Endothelial cell of umbilical vein (primary cell): ENCODE measurements around the gene USP17L29. TPM values are rescaled to one million over a fixed set of nuclear protein-coding genes. Genes with fewer than 3 reads are reported as not detected.
"Not testable (repeated sequence)": the region's sequence is repeated elsewhere in the genome, so short reads cannot be mapped to it uniquely, and the experiment has no call there.

ENCODE experiments used
- Bru-seq: library from RNA; stranded (reverse); fragments of 400-500 nt; gene quantifications from one replicate; lab custom pipeline; 2021; lab: Mats Ljungman, UMichigan
- BruChase-seq, 2 experiments: library from RNA; stranded (reverse); fragments of 400-500 nt; gene quantifications; one replicate each; lab custom pipeline; 2021; lab: Mats Ljungman, UMichigan
- BruUV-seq: library from RNA; stranded (reverse); fragments of 400-500 nt; replicated peaks from 2 replicates; lab custom pipeline; 2021; lab: Mats Ljungman, UMichigan
- CTCF ChIA-PET: fragments of 300-600, 350-600 bp; sonication (Branson Sonifier 250); formaldehyde crosslinking; loops from one replicate; lab custom pipeline; 2021; ENCODE audit warnings: antibody characterized with exemption, inconsistent platforms; lab: Charles Lee
- POLR2A ChIA-PET: fragments of 300-600, 350-600 bp; sonication (Branson Sonifier 250); formaldehyde crosslinking; loops from one replicate; lab custom pipeline; 2021; ENCODE audit warnings: antibody characterized with exemption, inconsistent platforms; lab: Charles Lee
- DNase-seq: peaks from one replicate; pipeline ENCODE4 v3.0.0-alpha.2; 2011; ENCODE audit warnings: low read depth, low spot score
- FAIRE-seq: peaks from 2 replicates; lab custom pipeline; 2011; peaks lifted over from hg19 to GRCh38; lab: Jason Lieb, UNC
- H2AFZ ChIP-seq: 2 replicates; pipeline ENCODE4 v1.6.0; 2012; ENCODE audit warnings: low read depth, low read length, control low read depth, inconsistent platforms
- H3K27ac ChIP-seq: 2 replicates; pipeline ENCODE4 v1.5.1; 2011; ENCODE audit warnings: low read depth, mild to moderate bottlenecking, control low read depth, low read length, moderate library complexity; ENCODE audit not compliant: insufficient read depth
- H3K27me3 ChIP-seq, 2 experiments: 2 replicates each; pipeline versions ENCODE4 v1.6.0 to v1.6.1; 2011; ENCODE audit warnings: low read length in 2 of 2, mixed read lengths in 1 of 2; ENCODE audit not compliant: control insufficient read depth in 2 of 2, insufficient read depth in 2 of 2
- H3K36me3 ChIP-seq, 2 experiments: 2 replicates in 1 of 2; 3 replicates in 1 of 2; pipeline ENCODE4 v1.5.1; 2011; ENCODE audit warnings: low read length in 2 of 2, mild to moderate bottlenecking in 1 of 2, moderate library complexity in 1 of 2; ENCODE audit not compliant: control insufficient read depth in 2 of 2, insufficient read depth in 2 of 2; ENCODE audit errors: extremely low read depth in 1 of 2
- H3K4me1 ChIP-seq: 3 replicates; pipeline ENCODE4 v1.5.1; 2011; ENCODE audit warnings: mild to moderate bottlenecking, low read length; ENCODE audit not compliant: control insufficient read depth, insufficient read depth; ENCODE audit errors: extremely low read depth
- H3K4me2 ChIP-seq: 2 replicates; pipeline ENCODE4 v1.6.1; 2011; ENCODE audit warnings: low read length, control low read depth, mixed read lengths; ENCODE audit not compliant: insufficient read depth
- H3K4me3 ChIP-seq, 3 experiments: fragments of 200-600 bp in 1 of 3; sonication (generic), shearing (Covaris generic) in 1 of 3; replicated peaks in 1 of 3; 2 replicates each; pipeline ENCODE4 v1.5.1; 2011 to 2016; ENCODE audit warnings: control low read depth in 3 of 3, low read length in 3 of 3, mild to moderate bottlenecking in 2 of 3, inconsistent platforms in 1 of 3, low read depth in 1 of 3, moderate library complexity in 1 of 3; ENCODE audit not compliant: insufficient read depth in 1 of 3
- H3K79me2 ChIP-seq: 2 replicates; pipeline ENCODE4 v1.6.0; 2012; ENCODE audit warnings: low read length, inconsistent platforms; ENCODE audit not compliant: control insufficient read depth, insufficient read depth
- H3K9ac ChIP-seq: replicated peaks from 2 replicates; pipeline ENCODE3; 2011; ENCODE audit warnings: low read length, control low read depth; ENCODE audit not compliant: insufficient read depth; ENCODE audit errors: extremely low read depth
- H3K9me1 ChIP-seq: replicated peaks from 3 replicates; pipeline ENCODE4 v1.6.0; 2011; ENCODE audit warnings: mild to moderate bottlenecking, low read length; ENCODE audit not compliant: control insufficient read depth, insufficient read depth; ENCODE audit errors: extremely low read depth
- H3K9me3 ChIP-seq: replicated peaks from 2 replicates; pipeline ENCODE4 v1.5.1; 2012; ENCODE audit warnings: low read length, inconsistent platforms; ENCODE audit not compliant: control insufficient read depth, insufficient read depth
- H4K20me1 ChIP-seq: replicated peaks from 2 replicates; pipeline ENCODE3; 2011; ENCODE audit warnings: mild to moderate bottlenecking, low read length; ENCODE audit not compliant: control insufficient read depth, insufficient read depth; ENCODE audit errors: extremely low read depth
- dilution Hi-C: fragments of 300-500 bp; cut with MboI; formaldehyde crosslinking; loops from one replicate; pipeline ENCODE4 v1.15.0; 2019; ENCODE audit warnings: low sequenced_read_pairs; ENCODE audit not compliant: extremely low pct_ligation_motif_present
- intact Hi-C: fragments of 100-400 bp; cut with micrococcal nuclease; formaldehyde crosslinking; loops from one replicate; pipeline ENCODE4 v1.10.0; 2022
- long read RNA-seq: library from polyadenylated mRNA; stranded (forward); transcript quantifications from one replicate; pipeline ENCODE4 v2.0.0, GENCODE V29; 2021
- polyA minus RNA-seq, 3 experiments: library from RNA; depleted of rRNA, polyadenylated mRNA; stranded (reverse); fragments of >200 nt; gene quantifications; 1 replicate in 1 of 3; 2 replicates in 2 of 3; pipeline ENCODE4 v1.2.3, GENCODE V29; 2011
- polyA plus RNA-seq, 4 experiments: library from polyadenylated mRNA; depleted of rRNA in 3 of 4; stranded (reverse) in 3 of 4; unstranded in 1 of 4; fragments of >200 nt; gene quantifications; 2 replicates each; pipeline versions ENCODE4 v1.2.1 to v1.2.3, GENCODE V29; 2011 to 2012; ENCODE audit warnings: missing spikeins in 1 of 4
- total RNA-seq: library from RNA; stranded (reverse); gene quantifications from 2 replicates; pipeline ENCODE4 v1.2.3, GENCODE V29; 2021

USP17L29 gene
- total RNA-seq = not detected in 2 replicates
- not detected in 2 replicates for polyA plus RNA-seq
- polyA plus RNA-seq (2011; cell fraction: cytosol; rRNA removed) = not detected in 2 replicates
- not detected in 2 replicates for polyA plus RNA-seq (2011; cell fraction: nucleus; rRNA removed)
- not detected in 2 replicates for polyA plus RNA-seq (2012)
- polyA minus RNA-seq = not detected in 2 replicates
- not detected for polyA minus RNA-seq (2011; cell fraction: cytosol; rRNA and poly(A)+ RNA removed)
- polyA minus RNA-seq (2011; cell fraction: nucleus; rRNA and poly(A)+ RNA removed) = not detected in 2 replicates
- Bru-seq, nascent RNA = not detected
- not detected for BruChase-seq, experiment 1, labeled RNA remaining after a 6-hour chase
- BruChase-seq, experiment 2, labeled RNA remaining after a 2-hour chase = not detected
- long read RNA-seq = 0 reads

GRCh38 chr4:9353338-9353737 is at the start of gene USP17L29:
TSS of gene USP17L29 (plus strand) at chr4:9353638. CDS start at chr4:9353638, 0 bp downstream.
- CTCF ChIA-PET, H3K4me2 ChIP-seq, H3K27ac ChIP-seq, H3K36me3 ChIP-seq, dilution Hi-C loops, H3K4me1 ChIP-seq, intact Hi-C loops, H4K20me1 ChIP-seq, H2AFZ ChIP-seq, H3K4me3 ChIP-seq, H3K27me3 ChIP-seq, H3K9me3 ChIP-seq, H3K9ac ChIP-seq, H3K9me1 ChIP-seq, POLR2A ChIA-PET, H3K79me2 ChIP-seq, FAIRE-seq, BruUV-seq, DNase-seq: not testable (repeated sequence)

- not testable (repeated sequence) for BruUV-seq
Measured at GRCh38 chr4:9324191-9324590, 29.2 kb upstream of the USP17L29 start.

GRCh38 chr4:9324865-9325264 is 28.6 kb upstream of the USP17L29 start, which contains the start of gene USP17L24:
TSS of gene USP17L24 (plus strand) at chr4:9325165. CDS start at chr4:9325165, 0 bp downstream.
- H3K4me1 ChIP-seq, H2AFZ ChIP-seq, H3K9me3 ChIP-seq, H3K79me2 ChIP-seq, FAIRE-seq, H3K4me3 ChIP-seq, intact Hi-C loops, DNase-seq, H3K4me2 ChIP-seq, H3K9me1 ChIP-seq, dilution Hi-C loops, BruUV-seq, H3K36me3 ChIP-seq, H4K20me1 ChIP-seq, H3K27me3 ChIP-seq, CTCF ChIA-PET, H3K27ac ChIP-seq, H3K9ac ChIP-seq, POLR2A ChIA-PET: not testable (repeated sequence)

More at GRCh38 chr4:9324191-9324590, 29.2 kb upstream of the USP17L29 start:
- FAIRE-seq, H3K36me3 ChIP-seq, H3K9me1 ChIP-seq, H3K4me3 ChIP-seq, dilution Hi-C loops, H2AFZ ChIP-seq, H4K20me1 ChIP-seq, H3K79me2 ChIP-seq, H3K27me3 ChIP-seq, DNase-seq, H3K4me1 ChIP-seq, H3K9me3 ChIP-seq, intact Hi-C loops, POLR2A ChIA-PET, H3K9ac ChIP-seq, H3K27ac ChIP-seq, H3K4me2 ChIP-seq, CTCF ChIA-PET: not testable (repeated sequence)

- H3K9me1 ChIP-seq, dilution Hi-C loops: not testable (repeated sequence)
Measured at GRCh38 chr4:9329611-9330010, 23.8 kb upstream of the USP17L29 start, which contains the start of gene USP17L25. TSS of gene USP17L25 (plus strand) at chr4:9329911. CDS start at chr4:9329911, 0 bp downstream.

More at GRCh38 chr4:9329611-9330010, 23.8 kb upstream of the USP17L29 start, which contains the start of gene USP17L25:
- POLR2A ChIA-PET, H3K79me2 ChIP-seq, H3K27me3 ChIP-seq, H3K36me3 ChIP-seq, H3K4me3 ChIP-seq, H3K27ac ChIP-seq, DNase-seq, FAIRE-seq, H3K9ac ChIP-seq, H3K4me1 ChIP-seq, CTCF ChIA-PET, intact Hi-C loops, H2AFZ ChIP-seq, H3K4me2 ChIP-seq, H4K20me1 ChIP-seq, H3K9me3 ChIP-seq, BruUV-seq: not testable (repeated sequence)
